Mammary epithelial cell (primary cell): Measurements from ENCODE around the gene TMEM131.

Source experiments
- EZH2 ChIP-seq: IDR thresholded peaks from 2 replicates; pipeline ENCODE4 v1.6.1; 2012; ENCODE audit warnings: low read length, inconsistent platforms, borderline replicate concordance
- TF ChIP-seq, protein P1 (sequence below), 2 donors: IDR thresholded peaks in 1 of 2; conservative IDR thresholded peaks in 1 of 2; 2 replicates each; pipeline ENCODE4 v1.5.1; 2011 to 2012; ENCODE audit warnings: inconsistent platforms in 2 of 2, low read length in 2 of 2, mild to moderate bottlenecking in 2 of 2, control low read depth in 1 of 2, low read depth in 1 of 2; ENCODE audit not compliant: insufficient read depth in 1 of 2; ENCODE audit errors: extremely low read depth in 1 of 2

GRCh38 chr2:97779141-97779540 is 216.6 kb downstream of the TMEM131 start:
- TF ChIP-seq, protein P1, sequence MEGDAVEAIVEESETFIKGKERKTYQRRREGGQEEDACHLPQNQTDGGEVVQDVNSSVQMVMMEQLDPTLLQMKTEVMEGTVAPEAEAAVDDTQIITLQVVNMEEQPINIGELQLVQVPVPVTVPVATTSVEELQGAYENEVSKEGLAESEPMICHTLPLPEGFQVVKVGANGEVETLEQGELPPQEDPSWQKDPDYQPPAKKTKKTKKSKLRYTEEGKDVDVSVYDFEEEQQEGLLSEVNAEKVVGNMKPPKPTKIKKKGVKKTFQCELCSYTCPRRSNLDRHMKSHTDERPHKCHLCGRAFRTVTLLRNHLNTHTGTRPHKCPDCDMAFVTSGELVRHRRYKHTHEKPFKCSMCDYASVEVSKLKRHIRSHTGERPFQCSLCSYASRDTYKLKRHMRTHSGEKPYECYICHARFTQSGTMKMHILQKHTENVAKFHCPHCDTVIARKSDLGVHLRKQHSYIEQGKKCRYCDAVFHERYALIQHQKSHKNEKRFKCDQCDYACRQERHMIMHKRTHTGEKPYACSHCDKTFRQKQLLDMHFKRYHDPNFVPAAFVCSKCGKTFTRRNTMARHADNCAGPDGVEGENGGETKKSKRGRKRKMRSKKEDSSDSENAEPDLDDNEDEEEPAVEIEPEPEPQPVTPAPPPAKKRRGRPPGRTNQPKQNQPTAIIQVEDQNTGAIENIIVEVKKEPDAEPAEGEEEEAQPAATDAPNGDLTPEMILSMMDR (conservative IDR thresholded peaks at IDR 0.05 in 1 of 2, IDR thresholded peaks at IDR 0.05 in 1 of 2; ENCODE audit: extremely low read depth in 1 of 2, insufficient read depth in 1 of 2, low read depth in 1 of 2, low read length in 2 of 2): no peak
- no peak for TF ChIP-seq EZH2
